GM12891 (cell line): Measurements from ENCODE around the gene CRIP2.

Source experiments
- PAX5 ChIP-seq: IDR thresholded peaks from 2 replicates; pipeline ENCODE4 v1.6.1; 2011; ENCODE audit warnings: low read length, moderate library complexity, mild to moderate bottlenecking; ENCODE audit not compliant: insufficient read depth, severe bottlenecking
- POLR2A ChIP-seq: IDR thresholded peaks from 2 replicates; pipeline ENCODE4 v1.6.1; 2011; ENCODE audit warnings: low read depth, low read length, control low read depth
- POLR2AphosphoS5 ChIP-seq: IDR thresholded peaks from 2 replicates; pipeline ENCODE4 v1.6.1; 2011; ENCODE audit warnings: low read depth, low read length, control low read depth
- POU2F2 ChIP-seq: IDR thresholded peaks from 2 replicates; pipeline ENCODE4 v1.6.1; 2011; ENCODE audit warnings: low read depth, mild to moderate bottlenecking, control low read depth, low read length, moderate library complexity
- SPI1 ChIP-seq: IDR thresholded peaks from 2 replicates; pipeline ENCODE4 v1.6.1; 2011; ENCODE audit warnings: low read depth, low read length, control low read depth
- TAF1 ChIP-seq: IDR thresholded peaks from 2 replicates; pipeline ENCODE4 v1.6.1; 2011; ENCODE audit warnings: low read depth, low read length, control low read depth

- TF ChIP-seq POLR2AphosphoS5 (no peak), POLR2A (no peak), TAF1 (no peak), PAX5 (no peak), POU2F2 (no peak), SPI1 (no peak)
Observed at GRCh38 chr14:105440992-105441391, 33.6 kb upstream of the CRIP2 start.
